Mesendoderm (in vitro differentiated cells): Measurements from ENCODE around the gene NELFB.

Source experiments
- DNase-seq: peaks from one replicate; pipeline ENCODE4 v3.0.0; 2013
- H2AK5ac ChIP-seq: 2 replicates; pipeline ENCODE4 v1.6.1; 2013; ENCODE audit warnings: low read length, inconsistent platforms
- H2BK120ac ChIP-seq: 2 replicates; pipeline ENCODE4 v1.6.1; 2013; ENCODE audit warnings: low read depth, mild to moderate bottlenecking, low read length, moderate library complexity, mixed read lengths
- H2BK15ac ChIP-seq: replicated peaks from 2 replicates; pipeline ENCODE4 v1.6.1; 2013; ENCODE audit warnings: low read depth, mild to moderate bottlenecking, moderate library complexity
- H2BK5ac ChIP-seq: 2 replicates; pipeline ENCODE4 v1.6.1; 2013; ENCODE audit warnings: low read length, inconsistent platforms
- H3K18ac ChIP-seq: 2 replicates; pipeline ENCODE4 v1.6.1; 2013; ENCODE audit warnings: mild to moderate bottlenecking, low read length, mixed read lengths
- H3K23ac ChIP-seq: one replicate; pipeline ENCODE4 v1.6.1; 2013; ENCODE audit warnings: low read length
- H3K27ac ChIP-seq: 2 replicates; pipeline ENCODE4 v1.5.1; 2013; ENCODE audit warnings: low read depth, mild to moderate bottlenecking, inconsistent platforms, low read length, moderate library complexity
- H3K27me3 ChIP-seq: 2 replicates; pipeline ENCODE4 v1.6.1; 2013; ENCODE audit warnings: low read length, control low read depth, mild to moderate bottlenecking, inconsistent platforms; ENCODE audit not compliant: insufficient read depth, poor library complexity
- H3K36me3 ChIP-seq: 2 replicates; pipeline ENCODE4 v1.6.1; 2013; ENCODE audit warnings: low read length, inconsistent platforms; ENCODE audit not compliant: control insufficient read depth, insufficient read depth
- H3K4ac ChIP-seq: one replicate; pipeline ENCODE4 v1.6.1; 2013; ENCODE audit warnings: low read depth, mild to moderate bottlenecking, low read length, moderate library complexity
- H3K4me1 ChIP-seq: 2 replicates; pipeline ENCODE4 v1.6.1; 2013; ENCODE audit warnings: low read depth, low read length, inconsistent platforms; ENCODE audit not compliant: control insufficient read depth
- H3K4me2 ChIP-seq: 2 replicates; pipeline ENCODE4 v1.6.1; 2013; ENCODE audit warnings: low read length
- H3K4me3 ChIP-seq: 2 replicates; pipeline ENCODE4 v1.5.1; 2013; ENCODE audit warnings: mild to moderate bottlenecking, low read length
- H3K56ac ChIP-seq: one replicate; pipeline ENCODE4 v1.6.1; 2013; ENCODE audit warnings: low read length
- H3K79me1 ChIP-seq: 2 replicates; pipeline ENCODE4 v1.6.1; 2013; ENCODE audit warnings: low read length, inconsistent platforms
- H3K79me2 ChIP-seq: 2 replicates; pipeline ENCODE4 v1.6.1; 2013; ENCODE audit warnings: mild to moderate bottlenecking, low read length; ENCODE audit not compliant: control insufficient read depth, insufficient read depth
- H3K9ac ChIP-seq: 2 replicates; pipeline ENCODE4 v1.6.1; 2013; ENCODE audit warnings: low read length, inconsistent platforms
- H4K5ac ChIP-seq: one replicate; pipeline ENCODE4 v1.6.1; 2013; ENCODE audit warnings: low read length
- H4K8ac ChIP-seq: one replicate; pipeline ENCODE4 v1.6.1; 2013; ENCODE audit warnings: low read depth, mild to moderate bottlenecking, control low read depth, low read length, moderate library complexity
- WGBS: extraction: QIAGEN DNeasy Blood & Tissue Kit; methylation state at CpG from one replicate; pipeline ENCODE4 v1.1.7; 2013; ENCODE audit warnings: low lambda C conversion rate, missing lambda C conversion rate; ENCODE audit not compliant: insufficient coverage; ENCODE audit errors: extremely low coverage; 5-methylcytosine and 5-hydroxymethylcytosine counted together

Gene NELFB

GRCh38 chr9:137308057-137308619 is 53.0 kb downstream of the NELFB start:
- H4K8ac ChIP-seq = no peak overlapping the region
- no peak overlapping the region for H3K23ac ChIP-seq
- H3K9ac ChIP-seq = no peak overlapping the region
- H3K36me3 ChIP-seq = no peaks in the 10 kb centered on the region
- no peaks in the 10 kb centered on the region for H3K79me1 ChIP-seq
- H2BK5ac ChIP-seq = no peak overlapping the region
- no peaks in the 10 kb centered on the region for H3K79me2 ChIP-seq
- H2BK15ac ChIP-seq = no peak overlapping the region
- no peak overlapping the region for H3K56ac ChIP-seq
- no peak overlapping the region for H2AK5ac ChIP-seq
- no peak for DNase-seq
- H3K18ac ChIP-seq = no peak overlapping the region
- H3K4ac ChIP-seq = no peak overlapping the region
- no peak overlapping the region for H3K27ac ChIP-seq
- H3K27me3 ChIP-seq = no peaks in the 10 kb centered on the region
- no CpG with 5 or more reads among the region's 20 CpGs for WGBS
- H3K4me2 ChIP-seq = no peak overlapping the region
- peaks cover 8% of the 10 kb centered on the region for H3K4me1 ChIP-seq
- no peak overlapping the region for H2BK120ac ChIP-seq
- H4K5ac ChIP-seq = no peak overlapping the region
- no peak overlapping the region for H3K4me3 ChIP-seq

GRCh38 chr9:137309368-137310188 is 54.5 kb downstream of the NELFB start:
- no peak for DNase-seq
- Histone ChIP-seq H3K9ac (no peak overlapping the region), H3K36me3 (no peaks in the 10 kb centered on the region), H3K27me3 (no peaks in the 10 kb centered on the region), H3K79me1 (no peaks in the 10 kb centered on the region), H2BK120ac (no peak overlapping the region), H3K56ac (no peak overlapping the region), H2AK5ac (no peak overlapping the region), H3K4ac (no peak overlapping the region), H3K4me1 (peaks cover 8% of the 10 kb centered on the region), H2BK15ac (no peak overlapping the region), H3K4me2 (no peak overlapping the region), H4K5ac (no peak overlapping the region), H2BK5ac (no peak overlapping the region), H3K23ac (no peak overlapping the region), H3K4me3 (no peak overlapping the region), H3K27ac (no peak overlapping the region), H3K79me2 (no peaks in the 10 kb centered on the region), H4K8ac (no peak overlapping the region), H3K18ac (no peak overlapping the region)
- WGBS = no CpG with 5 or more reads among the region's 15 CpGs

- H3K23ac ChIP-seq = no peak overlapping the region
- no peak overlapping the region for H4K8ac ChIP-seq
- H3K27ac ChIP-seq = no peak overlapping the region
- no peak overlapping the region for H4K5ac ChIP-seq
- H2BK15ac ChIP-seq = no peak overlapping the region
- no peaks in the 10 kb centered on the region for H3K79me1 ChIP-seq
- H3K36me3 ChIP-seq = no peaks in the 10 kb centered on the region
- H3K27me3 ChIP-seq = no peaks in the 10 kb centered on the region
- H3K79me2 ChIP-seq = no peaks in the 10 kb centered on the region
- no peak overlapping the region for H3K4me3 ChIP-seq
- no peak overlapping the region for H3K56ac ChIP-seq
- no peak overlapping the region for H2BK120ac ChIP-seq
- no peak overlapping the region for H2AK5ac ChIP-seq
- no peak overlapping the region for H3K18ac ChIP-seq
- H3K4ac ChIP-seq = no peak overlapping the region
- no CpG with 5 or more reads among the region's 20 CpGs for WGBS
- DNase-seq = no peak
- no peak overlapping the region for H3K9ac ChIP-seq
- no peak overlapping the region for H3K4me2 ChIP-seq
- no peak overlapping the region for H2BK5ac ChIP-seq
- H3K4me1 ChIP-seq = peaks cover 5% of the 10 kb centered on the region
Observed at GRCh38 chr9:137310189-137311052, 55.3 kb downstream of the NELFB start.

GRCh38 chr9:137311171-137311985 is 56.3 kb downstream of the NELFB start:
- H3K79me1 ChIP-seq = no peaks in the 10 kb centered on the region
- no peaks in the 10 kb centered on the region for H3K79me2 ChIP-seq
- H3K4me1 ChIP-seq = no peaks in the 10 kb centered on the region
- no peak overlapping the region for H3K4me2 ChIP-seq
- no peak overlapping the region for H3K4ac ChIP-seq
- H3K23ac ChIP-seq = no peak overlapping the region
- H2AK5ac ChIP-seq = no peak overlapping the region
- no peak overlapping the region for H4K8ac ChIP-seq
- no peak overlapping the region for H2BK15ac ChIP-seq
- no peak overlapping the region for H3K56ac ChIP-seq
- no peak overlapping the region for H3K4me3 ChIP-seq
- H2BK120ac ChIP-seq = no peak overlapping the region
- no peak for DNase-seq
- H4K5ac ChIP-seq = no peak overlapping the region
- H3K27me3 ChIP-seq = no peaks in the 10 kb centered on the region
- H3K36me3 ChIP-seq = no peaks in the 10 kb centered on the region
- no peak overlapping the region for H3K9ac ChIP-seq
- H3K27ac ChIP-seq = no peak overlapping the region
- H3K18ac ChIP-seq = no peak overlapping the region
- WGBS = no CpG with 5 or more reads among the region's 27 CpGs
- no peak overlapping the region for H2BK5ac ChIP-seq

GRCh38 chr9:137311986-137312851 is 57.1 kb downstream of the NELFB start:
- Histone ChIP-seq H2BK5ac (no peak overlapping the region), H2BK15ac (no peak overlapping the region), H3K27ac (no peak overlapping the region), H2BK120ac (no peak overlapping the region), H3K79me1 (no peaks in the 10 kb centered on the region), H3K4me3 (no peak overlapping the region), H3K56ac (no peak overlapping the region), H3K4me2 (no peak overlapping the region), H3K4me1 (no peaks in the 10 kb centered on the region), H3K23ac (no peak overlapping the region), H3K18ac (no peak overlapping the region), H3K4ac (no peak overlapping the region), H3K9ac (no peak overlapping the region), H2AK5ac (no peak overlapping the region), H4K5ac (no peak overlapping the region), H4K8ac (no peak overlapping the region), H3K27me3 (no peaks in the 10 kb centered on the region), H3K36me3 (no peaks in the 10 kb centered on the region), H3K79me2 (no peaks in the 10 kb centered on the region)
- DNase-seq = no peak
- WGBS = no CpG with 5 or more reads among the region's 28 CpGs
